SK-N-SH (cell line): ENCODE results near the gene CNTN4. TPM values are rescaled to one million over a fixed set of nuclear protein-coding genes. Genes with fewer than 3 reads are reported as not detected.

Experiments
- CTCF ChIA-PET: fragments of 300-600, 350-600 bp; formaldehyde crosslinking; extraction: SDS; loops from one replicate; lab custom pipeline; 2021; lab: Yijun Ruan, JAX
- POLR2A ChIA-PET: fragments of 350-600 bp; sonication (Branson Sonifier 250); formaldehyde crosslinking; extraction: SDS; loops from one replicate; lab custom pipeline; 2020; ENCODE audit warnings: antibody characterized with exemption, inconsistent platforms; lab: Yijun Ruan, JAX
- DNase-seq: peaks from one replicate; pipeline ENCODE4 v3.0.0; 2012
- H2AFZ ChIP-seq: fragments of 200-600 bp; sonication (generic); 2 replicates; pipeline ENCODE4 v1.8.1; 2016; ENCODE audit warnings: antibody characterized with exemption, mild to moderate bottlenecking, low read depth
- H3F3A ChIP-seq: fragments of 200-600 bp; sonication (generic); replicated peaks from 2 replicates; pipeline ENCODE3; 2016; ENCODE audit warnings: antibody characterized with exemption, mild to moderate bottlenecking; ENCODE audit not compliant: insufficient read depth
- H3K27ac ChIP-seq, 2 experiments: fragments of 200-500 bp in 1 of 2; fragments of 200-600 bp in 1 of 2; sonication (Bioruptor generic) in 1 of 2; sonication (generic), shearing (Covaris generic) in 1 of 2; 2 replicates each; pipeline versions ENCODE4 v1.5.1 to v1.6.1; 2014 to 2016; ENCODE audit warnings: low read depth in 2 of 2, inconsistent platforms in 1 of 2, low read length in 1 of 2, mild to moderate bottlenecking in 1 of 2, mixed read lengths in 1 of 2
- H3K27me3 ChIP-seq: fragments of 200-600 bp; sonication (generic), shearing (Covaris generic); 2 replicates; pipeline ENCODE4 v1.6.1; 2016; ENCODE audit warnings: mixed run types; ENCODE audit not compliant: insufficient read depth
- H3K36me3 ChIP-seq, 2 experiments: fragments of 200-500 bp in 1 of 2; fragments of 200-600 bp in 1 of 2; sonication (Bioruptor generic) in 1 of 2; sonication (generic) in 1 of 2; replicated peaks in 1 of 2; 2 replicates each; pipeline versions ENCODE3 to v1.5.1; 2014 to 2016; ENCODE audit warnings: low read length in 1 of 2, mild to moderate bottlenecking in 1 of 2; ENCODE audit not compliant: insufficient read depth in 2 of 2, control insufficient read depth in 1 of 2
- H3K4me1 ChIP-seq, 2 experiments: fragments of 200-500 bp in 1 of 2; fragments of 200-600 bp in 1 of 2; sonication (Bioruptor generic) in 1 of 2; sonication (generic), shearing (Covaris generic) in 1 of 2; 2 replicates each; pipeline versions ENCODE4 v1.5.1 to v1.6.1; 2014 to 2016; ENCODE audit warnings: low read depth in 1 of 2, low read length in 1 of 2, mixed run types in 1 of 2; ENCODE audit not compliant: insufficient read depth in 2 of 2, control insufficient read depth in 1 of 2
- H3K4me2 ChIP-seq: fragments of 200-600 bp; sonication (generic), shearing (Covaris generic); 2 replicates; pipeline ENCODE4 v1.6.1; 2017; ENCODE audit warnings: mixed run types
- H3K4me3 ChIP-seq, 2 experiments: fragments of 200-500 bp in 1 of 2; fragments of 200-600 bp in 1 of 2; sonication (Bioruptor generic) in 1 of 2; sonication (generic), shearing (Covaris generic) in 1 of 2; 2 replicates each; pipeline versions ENCODE4 v1.5.1 to v1.8.1; 2014 to 2016; ENCODE audit warnings: low read depth in 2 of 2, inconsistent platforms in 1 of 2, low read length in 1 of 2, mild to moderate bottlenecking in 1 of 2, mixed read lengths in 1 of 2, moderate library complexity in 1 of 2
- H3K79me2 ChIP-seq: fragments of 200-600 bp; sonication (generic); 2 replicates; pipeline ENCODE4 v1.8.1; 2017; ENCODE audit warnings: mild to moderate bottlenecking; ENCODE audit not compliant: insufficient read depth
- H3K9ac ChIP-seq: fragments of 200-600 bp; sonication (generic); 2 replicates; pipeline ENCODE4 v1.6.1; 2017; ENCODE audit warnings: mixed run types
- H3K9me2 ChIP-seq: fragments of 200-600 bp; sonication (generic); 2 replicates; pipeline ENCODE4 v1.6.1; 2017; ENCODE audit warnings: mixed run types
- H3K9me3 ChIP-seq: fragments of 200-600 bp; sonication (generic); 2 replicates; pipeline ENCODE4 v1.6.1; 2017; ENCODE audit warnings: mixed run types, mild to moderate bottlenecking, moderate library complexity
- H4K20me1 ChIP-seq: fragments of 200-600 bp; sonication (generic); 2 replicates; pipeline ENCODE4 v1.6.1; 2017; ENCODE audit warnings: mild to moderate bottlenecking, mixed run types; ENCODE audit not compliant: insufficient read depth
- EP300 ChIP-seq, 2 experiments: IDR thresholded peaks; 2 replicates each; pipeline versions ENCODE4 v1.4.0 to v1.6.1; 2012; ENCODE audit warnings: borderline replicate concordance in 1 of 2, low read depth in 1 of 2, low read length in 1 of 2
- GABPA ChIP-seq: IDR thresholded peaks from 2 replicates; pipeline ENCODE4 v1.4.0; 2012; ENCODE audit warnings: low read depth, mild to moderate bottlenecking
- JUND ChIP-seq: IDR thresholded peaks from 2 replicates; pipeline ENCODE4 v1.4.0; 2012
- MXI1 ChIP-seq: IDR thresholded peaks from 2 replicates; pipeline ENCODE4 v1.6.1; 2012; ENCODE audit warnings: mild to moderate bottlenecking, low read depth, low read length, improper control_type of control experiment
- NRF1 ChIP-seq: IDR thresholded peaks from 2 replicates; pipeline ENCODE4 v1.6.1; 2012; ENCODE audit warnings: low read depth, mild to moderate bottlenecking, low read length
- RAD21 ChIP-seq: IDR thresholded peaks from 2 replicates; pipeline ENCODE4 v1.6.1; 2012; ENCODE audit warnings: mild to moderate bottlenecking, low read length
- RCOR1 ChIP-seq: fragments of 150-350 bp; IDR thresholded peaks from 2 replicates; pipeline ENCODE4 v1.6.1; 2017; ENCODE audit warnings: antibody characterized with exemption, low read length
- SMC3 ChIP-seq: IDR thresholded peaks from 2 replicates; pipeline ENCODE4 v1.6.1; 2012; ENCODE audit warnings: low read depth, low read length, improper control_type of control experiment
- YY1 ChIP-seq: IDR thresholded peaks from 2 replicates; pipeline ENCODE4 v1.4.0; 2012; ENCODE audit warnings: low read depth, mild to moderate bottlenecking
- WGBS: methylation state at CpG from one replicate; pipeline ENCODE4 v1.1.6; 2017; ENCODE audit warnings: low lambda C conversion rate; 5-methylcytosine and 5-hydroxymethylcytosine counted together
- polyA plus RNA-seq, 3 experiments: library from polyadenylated mRNA; depleted of rRNA; stranded (reverse); fragments of >200 nt; gene quantifications; 2 replicates each; pipeline ENCODE4 v1.2.3, GENCODE V29; 2012
- TF ChIP-seq, protein P1 (sequence below): IDR thresholded peaks from 2 replicates; pipeline ENCODE4; 2012
- TF ChIP-seq, protein P2 (sequence below): fragments of 150-350 bp; IDR thresholded peaks from 2 replicates; pipeline ENCODE4 v1.6.1; 2016; ENCODE audit warnings: mild to moderate bottlenecking, low read depth, low read length

Gene CNTN4
- polyA plus RNA-seq, 1 of the 3 experiments (the other 2 are of a cell fraction): 0.12 TPM

DNA sequence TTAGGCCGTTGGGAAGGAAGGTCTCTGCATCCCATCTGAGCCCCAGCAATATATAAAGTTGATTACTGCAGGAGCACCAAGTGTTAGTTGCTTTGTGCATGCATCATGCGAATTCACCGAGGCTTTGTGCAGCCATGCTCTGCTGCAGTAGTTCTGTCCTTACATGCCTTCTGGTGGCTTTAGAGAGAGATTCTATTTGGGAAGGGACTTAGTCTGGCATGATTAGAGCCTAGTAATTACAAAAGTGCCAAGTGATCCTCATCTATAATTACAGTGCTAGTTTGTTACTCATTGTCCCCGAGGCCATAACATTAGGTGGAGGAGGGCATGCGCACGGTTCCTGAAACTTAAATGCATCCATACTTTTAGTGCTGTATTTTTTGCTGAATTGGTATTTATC lies 353.6 kb downstream of the CNTN4 start:
- H3F3A ChIP-seq: no peaks in the 10 kb centered on the region
- H3K4me1 ChIP-seq: peaks cover 0 to 12% of the 10 kb centered on the region in 2 experiments; a peak in 2 of 4 replicates
- WGBS: 35% methylated on average over 6 of the region's 6 CpGs
- H3K36me3 ChIP-seq: no peaks in the 10 kb centered on the region
- ChIA-PET CTCF (interaction anchor here (0.9 to 1.0 kb wide), 2 partner anchors 35 to 470 kb away, joined by 3 read pairs; no protein-coding TSS in a partner anchor), POLR2A (no interaction called here)
- H4K20me1 ChIP-seq: no peaks in the 10 kb centered on the region
- H3K9me3 ChIP-seq: no peaks in the 10 kb centered on the region
- H2AFZ ChIP-seq: no peak overlapping the region
- peak overlapping the region in 1 of 2 experiments; percentile 73; a peak in 2 of 4 replicates for H3K27ac ChIP-seq
- H3K9ac ChIP-seq: no peak overlapping the region
- peak in 1 of 2 experiments; percentile 51; a peak in 1 of 4 replicates for TF ChIP-seq EP300 (IDR thresholded peaks at IDR 0.05; ENCODE audit: borderline replicate concordance in 1 of 2, low read depth in 1 of 2, low read length in 1 of 2)
- TF ChIP-seq JUND: no peak
- TF ChIP-seq RCOR1: no peak
- TF ChIP-seq RAD21: peak; percentile 5
- no peak for TF ChIP-seq MXI1
- 0 out of 2 replicates have a peak, but pooled peaks have one; percentile 18 for TF ChIP-seq NRF1
- 0 out of 2 replicates have a peak, but pooled peaks have one; percentile 12 for TF ChIP-seq SMC3
- no peaks in the 10 kb centered on the region for H3K79me2 ChIP-seq
- H3K4me3 ChIP-seq: no peak overlapping the region
- peak; percentile 7 for DNase-seq
- H3K27me3 ChIP-seq: no peaks in the 10 kb centered on the region
- no peak overlapping the region for H3K4me2 ChIP-seq
- H3K9me2 ChIP-seq: no peaks in the 10 kb centered on the region

DNA sequence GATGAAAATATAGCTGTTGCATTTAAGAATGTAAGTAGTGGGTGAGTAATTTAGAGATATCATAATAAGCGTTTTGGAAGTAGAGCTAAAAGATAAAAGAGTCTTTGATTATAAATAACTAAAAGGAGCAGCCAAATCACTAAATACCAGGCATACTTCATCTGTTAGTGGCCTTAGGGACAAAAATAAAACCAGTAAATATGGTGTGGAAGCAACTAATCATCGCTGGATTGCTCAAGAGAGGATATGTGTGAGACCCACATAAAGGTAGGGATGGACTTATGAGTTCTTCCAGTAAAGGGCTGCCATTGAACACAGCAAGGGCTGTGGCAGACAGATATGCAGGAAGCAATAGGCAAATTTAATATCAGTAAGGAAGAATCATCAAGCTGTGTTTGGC lies 356.2 kb downstream of the CNTN4 start:
- Histone ChIP-seq H3K4me2 (no peak overlapping the region), H2AFZ (no peak overlapping the region), H3K9me3 (no peaks in the 10 kb centered on the region; the same call in 1 of the 2 replicates), H4K20me1 (no peaks in the 10 kb centered on the region), H3K27ac (no peak overlapping the region), H3K4me3 (no peak overlapping the region), H3K9ac (no peak overlapping the region), H3K4me1 (peaks cover 0 to 9% of the 10 kb centered on the region in 2 experiments; a peak in 2 of 4 replicates), H3K9me2 (no peaks in the 10 kb centered on the region), H3K79me2 (no peaks in the 10 kb centered on the region), H3K36me3 (no peaks in the 10 kb centered on the region), H3K27me3 (no peaks in the 10 kb centered on the region), H3F3A (no peaks in the 10 kb centered on the region)
- WGBS: 15% methylated on average over 2 of the region's 2 CpGs
- ChIA-PET CTCF (no interaction called here), POLR2A (no interaction called here)
- no peak for DNase-seq
- TF ChIP-seq GABPA: no peak

DNA sequence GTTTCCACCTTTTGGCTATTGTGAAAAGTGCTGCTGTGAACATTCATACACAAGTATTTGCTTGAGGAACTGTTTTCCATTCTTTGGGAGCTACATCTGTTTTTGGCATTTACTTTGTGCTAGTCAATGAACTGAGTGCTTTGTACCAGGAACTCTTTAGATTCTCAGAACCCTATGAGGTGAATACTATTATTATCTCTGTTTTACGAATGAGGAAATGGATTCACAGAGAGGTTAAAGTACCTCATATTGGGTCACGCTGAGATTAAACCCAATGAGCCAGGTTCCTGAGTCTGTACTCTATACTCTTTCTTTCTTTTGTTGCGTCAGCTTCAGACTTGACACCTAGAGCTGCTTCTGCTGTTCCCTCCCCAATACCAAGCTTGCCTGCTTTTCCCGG lies 358.1 kb downstream of the CNTN4 start:
- H3K36me3 ChIP-seq: no peaks in the 10 kb centered on the region
- H3K9me3 ChIP-seq: no peaks in the 10 kb centered on the region; the same call in 1 of the 2 replicates
- H3F3A ChIP-seq: no peaks in the 10 kb centered on the region
- H3K79me2 ChIP-seq: no peaks in the 10 kb centered on the region
- no peaks in the 10 kb centered on the region for H3K27me3 ChIP-seq
- no peak for DNase-seq
- H4K20me1 ChIP-seq: no peaks in the 10 kb centered on the region
- WGBS: 52% methylated on average over 4 of the region's 4 CpGs
- H3K4me2 ChIP-seq: no peak overlapping the region
- H3K9me2 ChIP-seq: no peaks in the 10 kb centered on the region
- H3K9ac ChIP-seq: no peak overlapping the region
- no peak overlapping the region for H2AFZ ChIP-seq
- no peak overlapping the region for H3K4me3 ChIP-seq
- H3K4me1 ChIP-seq: peaks cover 0 to 6% of the 10 kb centered on the region in 2 experiments; a peak in 2 of 4 replicates
- CTCF ChIA-PET: no interaction called here
- POLR2A ChIA-PET: no interaction called here
- H3K27ac ChIP-seq: no peak overlapping the region
- TF ChIP-seq YY1 (no peak), RCOR1 (no peak)
- TF ChIP-seq, protein P1, sequence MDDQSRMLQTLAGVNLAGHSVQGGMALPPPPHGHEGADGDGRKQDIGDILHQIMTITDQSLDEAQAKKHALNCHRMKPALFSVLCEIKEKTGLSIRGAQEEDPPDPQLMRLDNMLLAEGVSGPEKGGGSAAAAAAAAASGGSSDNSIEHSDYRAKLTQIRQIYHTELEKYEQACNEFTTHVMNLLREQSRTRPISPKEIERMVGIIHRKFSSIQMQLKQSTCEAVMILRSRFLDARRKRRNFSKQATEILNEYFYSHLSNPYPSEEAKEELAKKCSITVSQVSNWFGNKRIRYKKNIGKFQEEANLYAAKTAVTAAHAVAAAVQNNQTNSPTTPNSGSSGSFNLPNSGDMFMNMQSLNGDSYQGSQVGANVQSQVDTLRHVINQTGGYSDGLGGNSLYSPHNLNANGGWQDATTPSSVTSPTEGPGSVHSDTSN: no peak
- TF ChIP-seq, protein P2, sequence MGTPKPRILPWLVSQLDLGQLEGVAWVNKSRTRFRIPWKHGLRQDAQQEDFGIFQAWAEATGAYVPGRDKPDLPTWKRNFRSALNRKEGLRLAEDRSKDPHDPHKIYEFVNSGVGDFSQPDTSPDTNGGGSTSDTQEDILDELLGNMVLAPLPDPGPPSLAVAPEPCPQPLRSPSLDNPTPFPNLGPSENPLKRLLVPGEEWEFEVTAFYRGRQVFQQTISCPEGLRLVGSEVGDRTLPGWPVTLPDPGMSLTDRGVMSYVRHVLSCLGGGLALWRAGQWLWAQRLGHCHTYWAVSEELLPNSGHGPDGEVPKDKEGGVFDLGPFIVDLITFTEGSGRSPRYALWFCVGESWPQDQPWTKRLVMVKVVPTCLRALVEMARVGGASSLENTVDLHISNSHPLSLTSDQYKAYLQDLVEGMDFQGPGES: no peak
- TF ChIP-seq, all 33 proteins: peak for 0
